Natural killer cell treated with Interleukin-12 subunit alpha and Interleukin-12 subunit beta and Interleukin-15 and Interleukin-18, amount 100 ng/mL, for 72 hours (primary cell): Measurements from ENCODE around the gene ADK. TPM values are rescaled to one million over a fixed set of nuclear protein-coding genes. Genes with fewer than 3 reads are reported as not detected.

Source experiments
- ATAC-seq, 2 donors: fragments of 150-1000 bp; cut with Tn5 transposase in 1 of 2; sonication (Bioruptor Pico), chemical (Tn5 transposase) in 1 of 2; 2 replicates each; pipeline ENCODE4 v1.10.0; 2021
- DNase-seq: peaks from one replicate; pipeline ENCODE4 v3.0.0; 2022; ENCODE audit warnings: low spot score
- H3K27ac Mint-ChIP-seq, 2 donors: 1 replicate in 1 of 2; 2 replicates in 1 of 2; pipeline ENCODE4 v1.8.0; 2022; ENCODE audit warnings: mixed read lengths in 2 of 2, mild to moderate bottlenecking in 1 of 2, moderate library complexity in 1 of 2
- H3K27me3 Mint-ChIP-seq, 2 donors: 1 replicate in 1 of 2; 2 replicates in 1 of 2; pipeline ENCODE4 v1.8.0; 2022; ENCODE audit warnings: mixed read lengths in 2 of 2
- H3K36me3 Mint-ChIP-seq: one replicate; pipeline ENCODE4 v1.8.0; 2022; ENCODE audit warnings: mixed read lengths
- H3K4me1 Mint-ChIP-seq, 2 donors: 1 replicate in 1 of 2; 2 replicates in 1 of 2; pipeline ENCODE4 v1.8.0; 2022; ENCODE audit warnings: low read depth in 2 of 2, mixed read lengths in 2 of 2, mild to moderate bottlenecking in 1 of 2
- H3K4me3 Mint-ChIP-seq: one replicate; pipeline ENCODE4 v1.8.0; 2022; ENCODE audit warnings: mixed read lengths
- H3K9me3 Mint-ChIP-seq: 2 replicates; pipeline ENCODE4 v1.8.0; 2022; ENCODE audit warnings: mixed read lengths
- total RNA-seq, 2 donors: library from RNA; stranded (reverse); gene quantifications; one replicate each; pipeline ENCODE4 v1.2.3, GENCODE V29; 2022

The ADK gene
- total RNA-seq, 2 donors from 2014 or later, result 18.9 to 49.5 TPM

DNA sequence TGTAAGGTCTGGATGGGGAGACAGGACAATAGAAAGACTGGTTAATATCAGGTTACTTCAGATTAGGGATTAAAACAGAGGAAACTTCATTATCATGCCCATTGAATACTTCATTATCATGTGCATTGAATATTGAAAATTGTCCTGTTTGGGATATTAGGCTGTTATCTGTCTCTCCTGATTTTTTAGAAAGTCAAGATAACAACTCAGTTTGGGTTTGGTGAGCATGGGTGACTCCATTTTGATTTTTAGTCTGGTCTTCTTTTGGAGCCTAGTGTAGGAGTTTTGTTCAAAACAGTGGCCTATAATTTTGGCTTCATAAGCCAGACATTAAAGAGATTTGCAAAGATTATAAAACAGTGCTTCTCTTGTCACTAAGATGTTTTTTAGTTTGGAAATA lies 95.5 kb downstream of the ADK start:
- no peaks in the 10 kb centered on the region for H3K4me1 Mint-ChIP-seq
- H3K36me3 Mint-ChIP-seq, result no peaks in the 10 kb centered on the region
- no peaks in the 10 kb centered on the region for H3K9me3 Mint-ChIP-seq
- no peak overlapping the region for H3K27ac Mint-ChIP-seq
- DNase-seq, result no peak
- no peak for ATAC-seq
- no peak overlapping the region for H3K4me3 Mint-ChIP-seq
- H3K27me3 Mint-ChIP-seq, result no peaks in the 10 kb centered on the region

DNA sequence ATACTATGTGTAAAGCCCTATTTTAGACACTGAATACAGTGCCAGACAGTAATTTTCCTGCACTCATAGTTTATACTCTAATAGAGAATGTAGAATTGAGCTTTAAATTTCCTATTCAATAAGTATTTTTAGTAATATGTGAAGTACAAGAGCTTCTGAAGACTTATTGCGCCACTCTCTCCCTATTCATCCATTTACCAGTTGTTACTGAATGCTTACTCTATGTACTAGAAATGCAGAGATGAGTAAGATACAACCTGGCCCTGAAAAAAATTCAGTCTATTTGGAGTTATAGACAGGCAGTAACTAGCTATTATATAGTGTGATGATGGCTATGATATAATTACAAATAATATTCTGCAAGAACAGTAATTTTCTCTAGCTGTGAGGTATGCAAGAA lies 98.8 kb downstream of the ADK start:
- Mint-ChIP-seq H3K9me3 (no peaks in the 10 kb centered on the region), H3K4me3 (no peak overlapping the region), H3K36me3 (no peaks in the 10 kb centered on the region), H3K4me1 (no peaks in the 10 kb centered on the region), H3K27ac (no peak overlapping the region), H3K27me3 (no peaks in the 10 kb centered on the region)
- ATAC-seq, result no peak
- DNase-seq, result no peak

DNA sequence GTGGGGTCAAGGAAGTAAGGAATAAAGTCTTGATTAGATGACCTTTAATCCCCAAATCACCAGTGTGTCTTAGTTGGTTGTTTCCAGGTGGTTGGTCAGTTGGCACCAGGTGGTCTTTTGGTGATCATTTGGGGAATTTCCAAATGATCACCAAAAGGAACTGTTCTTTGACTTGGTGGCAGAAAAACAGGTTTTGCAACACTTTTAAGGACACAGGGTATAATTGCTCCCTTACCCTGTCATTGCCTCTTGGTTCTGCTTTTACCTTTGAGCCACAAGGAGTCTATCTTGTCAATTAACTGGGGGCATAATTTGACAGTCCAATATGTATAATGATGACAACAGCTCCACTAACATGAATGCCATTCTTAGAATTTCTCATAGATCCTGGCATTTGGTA lies 104.2 kb downstream of the ADK start:
- Mint-ChIP-seq H3K36me3 (no peaks in the 10 kb centered on the region), H3K9me3 (no peaks in the 10 kb centered on the region), H3K4me3 (no peak overlapping the region), H3K27me3 (no peaks in the 10 kb centered on the region), H3K27ac (peak overlapping the region in 1 of 2 donors; percentile 7), H3K4me1 (peaks cover 0 to 4% of the 10 kb centered on the region in 2 donors)
- no peak for DNase-seq
- no peak for ATAC-seq

DNA sequence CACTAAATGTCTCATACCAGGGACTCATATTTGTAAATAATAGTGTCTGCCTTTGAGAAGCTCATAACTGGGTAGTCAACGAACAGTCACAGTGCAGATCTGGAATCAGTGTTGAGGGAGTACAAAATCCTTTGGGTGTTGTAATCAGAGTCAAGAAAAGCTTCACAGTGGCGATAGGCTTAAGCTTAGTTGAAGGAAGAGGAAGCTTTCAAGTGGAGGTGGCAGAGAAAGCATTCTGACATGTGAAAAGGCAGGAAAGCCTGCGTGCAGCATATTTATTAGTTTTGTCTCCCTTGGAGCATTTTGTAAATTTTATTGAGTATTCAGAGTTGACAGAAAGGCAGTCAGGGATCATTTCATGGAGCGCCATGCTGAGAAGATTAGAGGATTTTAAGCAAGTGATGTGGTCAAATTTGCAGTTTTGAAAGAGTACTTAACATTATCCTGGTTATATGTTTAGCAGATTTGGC lies 104.9 kb downstream of the ADK start:
- DNase-seq, result no peak
- peaks cover 0 to 4% of the 10 kb centered on the region in 2 donors for H3K4me1 Mint-ChIP-seq
- H3K9me3 Mint-ChIP-seq, result no peaks in the 10 kb centered on the region
- no peaks in the 10 kb centered on the region for H3K27me3 Mint-ChIP-seq
- H3K36me3 Mint-ChIP-seq, result no peaks in the 10 kb centered on the region
- ATAC-seq, result no peak
- no peak overlapping the region for H3K4me3 Mint-ChIP-seq
- peak overlapping the region in 1 of 2 donors; percentile 7 for H3K27ac Mint-ChIP-seq

DNA sequence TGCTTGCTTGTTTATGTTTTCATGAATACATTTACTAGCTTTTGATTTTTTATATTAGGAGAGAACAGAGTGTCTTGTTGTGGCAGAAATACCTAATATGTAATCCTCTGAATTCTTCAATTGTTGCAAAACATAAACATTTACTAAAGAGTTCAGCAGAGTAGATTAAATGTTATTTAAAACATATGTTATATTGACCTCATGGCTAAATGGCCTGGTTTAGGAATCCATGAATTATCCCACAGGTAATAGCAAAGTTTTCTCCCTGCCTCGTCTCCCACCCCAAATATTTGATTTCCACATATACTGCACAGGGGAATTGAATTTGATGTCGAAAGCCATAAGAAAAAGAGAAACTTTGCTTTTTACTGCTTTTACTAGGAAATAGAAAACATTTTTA lies 111.8 kb downstream of the ADK start:
- no peaks in the 10 kb centered on the region for H3K9me3 Mint-ChIP-seq
- DNase-seq (no peak), ATAC-seq (no peak)
- no peaks in the 10 kb centered on the region for H3K36me3 Mint-ChIP-seq
- H3K27me3 Mint-ChIP-seq, result no peaks in the 10 kb centered on the region
- no peak overlapping the region for H3K4me3 Mint-ChIP-seq
- peaks cover 3 to 6% of the 10 kb centered on the region in 2 donors for H3K4me1 Mint-ChIP-seq
- H3K27ac Mint-ChIP-seq, result peak overlapping the region in 1 of 2 donors; percentile 27

DNA sequence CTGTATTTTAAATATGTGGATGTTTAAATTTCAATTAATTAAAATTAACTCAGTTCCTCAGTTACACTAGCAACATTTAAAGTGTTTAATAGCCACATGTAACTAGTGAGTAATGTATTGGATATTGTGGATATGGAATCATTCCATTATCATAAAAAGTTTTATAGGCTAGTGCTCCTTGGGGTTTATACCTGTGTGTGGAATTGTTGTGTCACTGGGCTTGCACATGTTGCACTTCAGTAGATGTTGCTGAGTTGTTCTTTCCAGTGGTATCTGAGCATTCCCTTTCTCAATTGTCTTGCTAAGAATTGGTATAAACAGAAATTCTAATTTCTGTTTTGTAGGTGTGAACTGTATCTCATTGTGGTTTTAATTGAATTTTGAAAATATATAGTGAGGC lies 113.0 kb downstream of the ADK start:
- no peaks in the 10 kb centered on the region for H3K36me3 Mint-ChIP-seq
- ATAC-seq (no peak), DNase-seq (no peak)
- peaks cover 3 to 6% of the 10 kb centered on the region in 2 donors for H3K4me1 Mint-ChIP-seq
- no peak overlapping the region for H3K27ac Mint-ChIP-seq
- H3K9me3 Mint-ChIP-seq, result no peaks in the 10 kb centered on the region
- H3K27me3 Mint-ChIP-seq, result no peaks in the 10 kb centered on the region
- no peak overlapping the region for H3K4me3 Mint-ChIP-seq

DNA sequence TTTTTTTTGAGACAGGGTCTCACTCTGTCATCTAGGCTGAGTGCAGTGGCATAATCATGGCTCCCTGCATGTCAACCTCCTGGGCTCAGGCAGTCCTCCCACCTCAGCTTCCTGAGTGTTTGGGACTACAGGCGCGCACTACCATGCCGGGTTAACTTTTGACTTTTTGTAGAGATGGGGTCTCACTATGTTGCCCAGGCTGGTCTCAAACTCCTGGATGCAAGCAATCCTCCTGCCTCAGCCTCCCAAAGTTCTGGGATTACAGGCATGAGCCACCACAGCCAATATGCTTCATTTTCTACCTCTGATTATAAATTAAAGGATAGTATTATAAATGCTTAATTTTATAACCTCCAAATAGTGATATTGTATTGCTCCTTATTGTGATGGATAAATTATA lies 121.3 kb downstream of the ADK start:
- Mint-ChIP-seq H3K4me1 (no peaks in the 10 kb centered on the region), H3K27ac (no peak overlapping the region), H3K4me3 (no peak overlapping the region), H3K9me3 (no peaks in the 10 kb centered on the region), H3K27me3 (no peaks in the 10 kb centered on the region), H3K36me3 (no peaks in the 10 kb centered on the region)
- ATAC-seq, result no peak
- no peak for DNase-seq

DNA sequence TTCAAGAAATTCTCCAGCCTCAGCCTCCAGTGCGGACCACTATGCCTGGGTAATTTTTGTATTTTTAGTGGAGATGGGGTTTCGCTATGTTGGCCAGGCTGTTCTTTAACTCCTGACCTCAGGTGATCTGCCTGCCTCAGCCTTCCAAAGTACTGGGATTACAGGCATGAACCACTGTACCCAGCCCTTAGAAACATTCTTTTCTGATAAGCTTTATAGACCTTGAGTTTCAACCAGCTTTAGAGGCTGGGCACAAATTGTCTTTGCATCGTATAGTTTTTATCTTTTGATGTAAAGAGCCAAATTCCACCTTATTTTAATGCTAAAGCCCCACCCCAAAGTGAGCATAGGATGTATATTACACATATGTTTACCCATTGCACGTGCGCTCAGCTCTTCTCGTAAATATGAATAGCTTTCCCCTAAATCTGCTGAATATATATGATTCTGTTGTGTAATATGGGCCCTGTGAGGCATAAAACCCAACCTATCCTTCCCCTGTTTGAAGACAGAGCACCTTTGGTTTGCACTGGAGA lies 124.8 kb downstream of the ADK start:
- Mint-ChIP-seq H3K4me1 (no peaks in the 10 kb centered on the region), H3K36me3 (no peaks in the 10 kb centered on the region), H3K27me3 (no peaks in the 10 kb centered on the region), H3K4me3 (no peak overlapping the region), H3K27ac (no peak overlapping the region), H3K9me3 (no peaks in the 10 kb centered on the region)
- ATAC-seq, result no peak
- DNase-seq, result no peak

DNA sequence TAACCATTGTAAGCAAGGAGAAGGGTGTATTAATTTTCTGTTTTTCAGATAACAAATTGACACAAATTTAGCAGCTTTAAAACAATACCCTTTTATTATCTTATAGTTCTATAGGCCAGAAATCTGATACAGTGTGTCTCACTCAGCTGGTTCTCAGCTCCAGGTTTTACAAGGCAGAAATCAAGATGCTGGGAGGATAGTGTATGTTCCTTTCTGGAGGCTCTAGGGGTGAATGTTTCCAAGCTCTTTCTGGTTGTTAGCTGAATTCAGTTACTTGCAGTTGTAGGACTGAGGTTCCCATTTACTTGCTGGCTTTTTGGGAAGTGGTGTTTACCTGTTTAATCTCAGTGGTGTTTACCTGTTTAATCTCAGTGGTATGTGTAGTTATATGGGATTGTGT lies 125.4 kb downstream of the ADK start:
- H3K27ac Mint-ChIP-seq, result no peak overlapping the region
- H3K9me3 Mint-ChIP-seq, result no peaks in the 10 kb centered on the region
- no peak overlapping the region for H3K4me3 Mint-ChIP-seq
- H3K4me1 Mint-ChIP-seq, result peaks cover 0 to 2% of the 10 kb centered on the region in 2 donors
- no peaks in the 10 kb centered on the region for H3K36me3 Mint-ChIP-seq
- ATAC-seq (no peak), DNase-seq (no peak)
- H3K27me3 Mint-ChIP-seq, result no peaks in the 10 kb centered on the region

DNA sequence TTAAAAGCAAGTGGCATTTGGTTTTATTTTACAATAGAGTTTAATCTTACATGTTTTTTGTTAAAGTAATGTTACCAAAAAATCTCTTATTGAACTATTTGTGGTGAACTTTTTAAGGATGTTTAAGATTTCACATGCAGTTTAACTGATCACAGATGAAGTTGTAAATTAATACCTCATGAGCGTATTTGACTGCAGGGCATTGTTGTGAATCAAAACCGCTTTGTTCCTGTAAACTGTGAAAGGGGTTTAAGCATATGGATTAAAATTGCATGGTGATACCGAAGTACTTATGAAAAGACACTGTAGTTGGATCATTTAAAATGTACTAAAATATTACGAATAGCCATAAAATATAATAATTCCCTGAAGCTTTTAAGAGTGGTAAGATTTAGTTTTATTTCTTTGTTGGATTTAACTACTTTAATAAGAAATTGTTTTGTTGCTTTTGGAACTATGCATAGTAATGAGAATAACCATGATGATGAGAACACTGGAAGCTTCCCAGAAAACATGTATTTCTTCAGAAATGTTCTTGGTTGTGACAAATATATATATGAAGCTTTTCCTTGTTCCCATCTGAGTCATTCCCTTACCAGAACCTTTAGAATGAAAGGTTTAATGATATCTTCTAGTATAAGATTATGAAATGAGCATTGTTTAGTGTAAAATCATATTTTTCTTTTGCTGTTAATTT lies 131.3 kb downstream of the ADK start:
- no peak overlapping the region for H3K27ac Mint-ChIP-seq
- no peak for ATAC-seq
- H3K4me1 Mint-ChIP-seq, result peaks cover 6 to 7% of the 10 kb centered on the region in 2 donors
- peaks cover 8% of the 10 kb centered on the region for H3K36me3 Mint-ChIP-seq
- H3K4me3 Mint-ChIP-seq, result no peak overlapping the region
- H3K27me3 Mint-ChIP-seq, result no peaks in the 10 kb centered on the region
- no peaks in the 10 kb centered on the region for H3K9me3 Mint-ChIP-seq
- no peak for DNase-seq

DNA sequence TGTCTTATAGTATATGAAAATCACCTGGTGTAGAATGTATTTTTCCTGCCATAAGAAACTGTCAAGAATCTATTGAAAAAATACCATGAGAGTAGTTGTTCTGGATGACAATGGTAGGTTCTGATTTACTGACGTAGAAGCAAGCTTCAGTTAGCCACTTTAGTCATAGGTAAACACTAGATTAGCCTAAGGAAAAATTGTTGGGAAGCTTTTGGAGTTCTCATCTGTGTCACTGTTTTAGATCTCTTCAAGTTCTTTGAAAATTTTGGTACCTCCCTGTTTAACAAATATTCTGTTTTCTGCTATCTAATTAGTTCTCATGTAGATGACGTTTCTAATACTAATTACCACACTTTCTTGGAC lies 131.8 kb downstream of the ADK start:
- H3K4me1 Mint-ChIP-seq, result peaks cover 6 to 7% of the 10 kb centered on the region in 2 donors
- no peak overlapping the region for H3K27ac Mint-ChIP-seq
- peaks cover 8% of the 10 kb centered on the region for H3K36me3 Mint-ChIP-seq
- no peak overlapping the region for H3K4me3 Mint-ChIP-seq
- H3K9me3 Mint-ChIP-seq, result no peaks in the 10 kb centered on the region
- ATAC-seq (no peak), DNase-seq (no peak)
- no peaks in the 10 kb centered on the region for H3K27me3 Mint-ChIP-seq

DNA sequence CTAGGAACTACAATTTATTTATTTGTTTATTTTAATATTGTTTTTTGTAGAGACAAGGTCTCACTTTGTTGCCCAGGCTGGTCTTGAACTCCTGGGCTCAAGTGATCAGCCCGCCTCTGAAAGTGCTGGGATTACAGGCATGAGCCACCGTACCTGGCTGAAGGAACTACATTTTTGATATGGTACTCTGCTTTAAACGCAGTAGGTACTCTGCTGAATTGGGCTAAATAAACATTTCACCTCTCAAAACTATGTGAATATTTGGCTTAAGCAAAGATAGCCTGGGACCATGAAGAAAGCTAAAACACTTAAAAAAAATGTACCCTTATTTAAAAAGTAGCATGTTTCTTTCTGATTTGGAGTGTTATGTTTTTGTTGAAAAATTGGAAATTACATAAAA lies 138.2 kb downstream of the ADK start:
- peaks cover 0 to 6% of the 10 kb centered on the region in 2 donors for H3K4me1 Mint-ChIP-seq
- no peak overlapping the region for H3K27ac Mint-ChIP-seq
- ATAC-seq (no peak), DNase-seq (no peak)
- no peak overlapping the region for H3K4me3 Mint-ChIP-seq
- H3K27me3 Mint-ChIP-seq, result no peaks in the 10 kb centered on the region
- H3K36me3 Mint-ChIP-seq, result peaks cover 8% of the 10 kb centered on the region
- no peaks in the 10 kb centered on the region for H3K9me3 Mint-ChIP-seq

DNA sequence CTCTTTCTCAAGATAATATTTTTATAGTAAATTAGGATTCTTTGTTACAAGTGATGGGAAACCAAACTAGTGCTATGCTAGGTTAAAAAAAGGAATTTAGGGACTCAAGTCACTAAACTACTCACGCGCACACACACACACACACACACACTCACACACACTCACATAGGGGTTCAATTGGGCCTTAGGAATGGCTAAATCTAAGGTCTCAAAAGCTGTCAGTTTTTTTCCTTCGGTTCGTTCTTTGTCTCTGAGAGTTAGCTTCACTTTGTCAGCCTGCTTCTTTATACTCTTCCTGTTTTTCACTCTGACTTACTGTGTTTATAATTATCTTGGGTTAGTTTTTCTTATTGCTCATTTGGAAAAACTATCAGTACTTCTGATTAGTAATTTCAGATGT lies 138.9 kb downstream of the ADK start:
- H3K36me3 Mint-ChIP-seq, result peaks cover 1% of the 10 kb centered on the region
- DNase-seq, result no peak
- ATAC-seq, result no peak
- peaks cover 0 to 6% of the 10 kb centered on the region in 2 donors for H3K4me1 Mint-ChIP-seq
- H3K27ac Mint-ChIP-seq, result no peak overlapping the region
- no peak overlapping the region for H3K4me3 Mint-ChIP-seq
- no peaks in the 10 kb centered on the region for H3K9me3 Mint-ChIP-seq
- no peaks in the 10 kb centered on the region for H3K27me3 Mint-ChIP-seq

DNA sequence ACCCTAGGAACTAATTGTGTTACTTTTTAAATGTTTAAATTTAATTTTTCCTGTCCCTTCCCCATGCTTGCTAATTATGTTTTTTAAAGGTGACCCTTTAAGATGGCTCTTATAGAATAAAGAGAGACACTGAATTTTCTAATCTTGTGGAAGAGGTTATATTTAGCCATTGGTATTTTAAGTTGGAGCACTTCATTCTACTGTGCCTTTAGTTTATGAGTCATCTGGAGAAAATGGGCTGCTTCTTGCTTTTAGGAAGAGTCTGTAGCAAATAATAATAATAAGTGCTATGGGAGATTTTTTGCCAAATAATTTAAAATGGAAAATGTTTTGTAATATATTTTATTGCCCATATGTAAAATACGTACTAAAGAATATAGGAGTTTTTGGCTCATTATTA lies 139.7 kb downstream of the ADK start:
- H3K27me3 Mint-ChIP-seq, result no peaks in the 10 kb centered on the region
- peaks cover 0 to 6% of the 10 kb centered on the region in 2 donors for H3K4me1 Mint-ChIP-seq
- DNase-seq (no peak), ATAC-seq (no peak)
- no peak overlapping the region for H3K4me3 Mint-ChIP-seq
- no peaks in the 10 kb centered on the region for H3K36me3 Mint-ChIP-seq
- H3K9me3 Mint-ChIP-seq, result no peaks in the 10 kb centered on the region
- no peak overlapping the region for H3K27ac Mint-ChIP-seq
